ENCODE results near the gene MAST4.

MAST4 gene

DNA sequence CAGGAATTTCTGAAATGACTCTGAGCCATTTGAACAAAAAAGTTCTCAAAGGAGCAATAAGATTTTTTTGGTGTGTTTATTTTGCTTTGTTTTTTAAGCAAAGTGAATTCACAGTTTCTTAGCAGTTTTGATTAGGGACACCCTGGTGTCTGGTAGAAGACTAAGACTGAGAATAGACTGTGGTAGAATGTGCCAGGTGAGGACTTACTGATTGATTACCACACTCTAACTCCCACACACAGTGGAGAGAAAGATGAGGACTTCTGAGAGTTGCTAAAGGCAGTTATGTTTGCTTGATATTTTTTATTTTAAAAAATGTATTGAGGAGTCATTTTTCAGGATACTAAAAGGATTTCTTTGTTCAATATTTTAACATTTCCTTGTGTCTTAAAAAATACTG is 425.3 kb downstream of the MAST4 start:
- TF ChIP-seq, protein P1, sequence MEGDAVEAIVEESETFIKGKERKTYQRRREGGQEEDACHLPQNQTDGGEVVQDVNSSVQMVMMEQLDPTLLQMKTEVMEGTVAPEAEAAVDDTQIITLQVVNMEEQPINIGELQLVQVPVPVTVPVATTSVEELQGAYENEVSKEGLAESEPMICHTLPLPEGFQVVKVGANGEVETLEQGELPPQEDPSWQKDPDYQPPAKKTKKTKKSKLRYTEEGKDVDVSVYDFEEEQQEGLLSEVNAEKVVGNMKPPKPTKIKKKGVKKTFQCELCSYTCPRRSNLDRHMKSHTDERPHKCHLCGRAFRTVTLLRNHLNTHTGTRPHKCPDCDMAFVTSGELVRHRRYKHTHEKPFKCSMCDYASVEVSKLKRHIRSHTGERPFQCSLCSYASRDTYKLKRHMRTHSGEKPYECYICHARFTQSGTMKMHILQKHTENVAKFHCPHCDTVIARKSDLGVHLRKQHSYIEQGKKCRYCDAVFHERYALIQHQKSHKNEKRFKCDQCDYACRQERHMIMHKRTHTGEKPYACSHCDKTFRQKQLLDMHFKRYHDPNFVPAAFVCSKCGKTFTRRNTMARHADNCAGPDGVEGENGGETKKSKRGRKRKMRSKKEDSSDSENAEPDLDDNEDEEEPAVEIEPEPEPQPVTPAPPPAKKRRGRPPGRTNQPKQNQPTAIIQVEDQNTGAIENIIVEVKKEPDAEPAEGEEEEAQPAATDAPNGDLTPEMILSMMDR (IDR thresholded peaks at IDR 0.05; ENCODE audit: low read depth, low read length, poor library complexity, severe bottlenecking) = no peak
- no peak for TF ChIP-seq EZH2phosphoT487 (IDR thresholded peaks at IDR 0.05; ENCODE audit: borderline replicate concordance, low read length)
- no peaks in the 10 kb centered on the region for H3K4me1 ChIP-seq (ENCODE audit: control insufficient read depth, low read length)
- no peak overlapping the region for H3K27ac ChIP-seq (ENCODE audit: low read depth, low read length)
- no peaks in the 10 kb centered on the region for H4K20me1 ChIP-seq (ENCODE audit: control insufficient read depth, insufficient read depth, low read depth, low read length)
- no peak overlapping the region for H3K4me2 ChIP-seq (ENCODE audit: low read length)
- no peaks in the 10 kb centered on the region for H3K9me3 ChIP-seq (ENCODE audit: control insufficient read depth, insufficient read depth, low read length)
- no peak overlapping the region for H3K4me3 ChIP-seq (ENCODE audit: low read length)
- no peaks in the 10 kb centered on the region for H3K36me3 ChIP-seq (ENCODE audit: control insufficient read depth, low read length)
- no peaks in the 10 kb centered on the region for H3K79me2 ChIP-seq (ENCODE audit: control insufficient read depth, low read length)
- H3F3A ChIP-seq (ENCODE audit: control insufficient read depth, insufficient read depth) = no peaks in the 10 kb centered on the region
- no peaks in the 10 kb centered on the region; the same call in 1 of the 2 replicates for H3K27me3 ChIP-seq (ENCODE audit: control insufficient read depth, low read length)
- no peaks in the 10 kb centered on the region for H3K9me2 ChIP-seq (replicated peaks; ENCODE audit: control insufficient read depth, low read length)

DNA sequence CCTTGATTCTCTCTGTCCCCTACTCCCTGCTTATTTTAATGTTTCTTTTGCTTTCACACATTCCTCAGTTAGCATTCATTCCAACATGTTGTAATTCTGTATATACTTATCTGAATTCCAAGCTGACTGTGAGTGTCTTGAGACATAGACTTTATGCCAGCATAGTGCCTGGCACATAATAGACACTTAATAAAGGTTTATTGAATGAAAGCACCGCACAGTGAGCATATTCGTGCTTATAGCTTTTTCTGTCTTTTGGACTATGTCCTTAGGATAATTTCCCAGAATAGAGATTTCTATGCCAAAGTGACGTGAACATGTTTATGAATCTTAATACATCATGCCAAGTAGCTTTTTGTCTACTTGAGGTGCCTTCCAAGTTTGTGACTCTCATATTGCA is 425.8 kb downstream of the MAST4 start:
- no peaks in the 10 kb centered on the region; the same call in 1 of the 2 replicates for H3K27me3 ChIP-seq (ENCODE audit: control insufficient read depth, low read length)
- no peak overlapping the region for H3K4me2 ChIP-seq (ENCODE audit: low read length)
- no peak overlapping the region for H3K4me3 ChIP-seq (ENCODE audit: low read length)

DNA sequence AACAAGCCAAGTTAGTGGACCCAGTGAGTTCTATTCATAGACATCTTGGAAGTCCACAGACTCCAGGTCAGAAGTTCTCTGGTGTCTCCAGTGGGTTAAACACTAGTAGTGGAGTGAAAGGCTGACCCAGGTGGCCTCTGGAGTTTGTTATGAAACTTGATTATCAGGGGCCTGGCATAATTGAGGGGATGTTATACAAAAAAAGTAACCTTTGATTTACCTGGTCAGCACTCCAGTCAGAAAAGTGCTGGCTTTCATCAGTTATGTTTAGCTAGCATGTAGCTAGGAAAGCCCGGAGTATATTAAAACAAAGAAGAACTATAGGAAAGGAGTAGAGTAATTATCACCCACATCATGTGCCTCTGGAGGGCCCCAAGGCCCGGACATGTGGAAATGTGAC is 429.3 kb downstream of the MAST4 start:
- no peaks in the 10 kb centered on the region for H3K36me3 ChIP-seq (ENCODE audit: control insufficient read depth, low read length)
- H3F3A ChIP-seq (ENCODE audit: control insufficient read depth, insufficient read depth) = no peaks in the 10 kb centered on the region
- H3K4me1 ChIP-seq (ENCODE audit: control insufficient read depth, low read length) = no peaks in the 10 kb centered on the region
- H4K20me1 ChIP-seq (ENCODE audit: control insufficient read depth, insufficient read depth, low read depth, low read length) = no peaks in the 10 kb centered on the region
- H3K79me2 ChIP-seq (ENCODE audit: control insufficient read depth, low read length) = no peaks in the 10 kb centered on the region
- TF ChIP-seq, protein P1 (IDR thresholded peaks at IDR 0.05; ENCODE audit: low read depth, low read length, poor library complexity, severe bottlenecking) = no peak
- TF ChIP-seq EZH2phosphoT487 (IDR thresholded peaks at IDR 0.05; ENCODE audit: borderline replicate concordance, low read length) = no peak
- H3K4me3 ChIP-seq (ENCODE audit: low read length) = no peak overlapping the region
- H3K27ac ChIP-seq (ENCODE audit: low read depth, low read length) = no peak overlapping the region
- no peak overlapping the region for H3K4me2 ChIP-seq (ENCODE audit: low read length)
- H3K9me3 ChIP-seq (ENCODE audit: control insufficient read depth, insufficient read depth, low read length) = no peaks in the 10 kb centered on the region
- no peaks in the 10 kb centered on the region for H3K9me2 ChIP-seq (replicated peaks; ENCODE audit: control insufficient read depth, low read length)
- peaks cover 10% of the 10 kb centered on the region; the same call in 1 of the 2 replicates for H3K27me3 ChIP-seq (ENCODE audit: control insufficient read depth, low read length)

More for the DNA sequence above, 425.8 kb downstream of the MAST4 start:
- Histone ChIP-seq H3K27ac (ENCODE audit: low read depth, low read length) (no peak overlapping the region), H3K9me3 (ENCODE audit: control insufficient read depth, insufficient read depth, low read length) (no peaks in the 10 kb centered on the region), H3K4me1 (ENCODE audit: control insufficient read depth, low read length) (no peaks in the 10 kb centered on the region), H3K9me2 (replicated peaks; ENCODE audit: control insufficient read depth, low read length) (no peaks in the 10 kb centered on the region), H3K36me3 (ENCODE audit: control insufficient read depth, low read length) (no peaks in the 10 kb centered on the region), H4K20me1 (ENCODE audit: control insufficient read depth, insufficient read depth, low read depth, low read length) (no peaks in the 10 kb centered on the region), H3F3A (ENCODE audit: control insufficient read depth, insufficient read depth) (no peaks in the 10 kb centered on the region), H3K79me2 (ENCODE audit: control insufficient read depth, low read length) (no peaks in the 10 kb centered on the region)
- TF ChIP-seq, protein P1 (IDR thresholded peaks at IDR 0.05; ENCODE audit: low read depth, low read length, poor library complexity, severe bottlenecking) = no peak
- no peak for TF ChIP-seq EZH2phosphoT487 (IDR thresholded peaks at IDR 0.05; ENCODE audit: borderline replicate concordance, low read length)

All from DOHH2 (cell line).